ENCODE data around the gene RPS6KA5.
A peak's percentile ranks its signal among the peaks of the same experiment; 100 is the strongest.
"Not testable (repeated sequence)": the region's sequence is repeated elsewhere in the genome, so short reads cannot be mapped to it uniquely, and the experiment has no call there.

RPS6KA5 gene

GRCh38 chr14:91038439-91038838 is 22.0 kb downstream of the RPS6KA5 start:
- Histone ChIP-seq H4K91ac (ENCODE audit: low read depth, low read length) (no peak overlapping the region), H4K8ac (ENCODE audit: low read depth, low read length) (no peak overlapping the region), H3K14ac (ENCODE audit: low read length) (no peak overlapping the region), H3K4me3 (ENCODE audit: low read depth, low read length) (no peak overlapping the region), H2AFZ (ENCODE audit: insufficient read depth, low read length, poor library complexity) (no peak overlapping the region), H3K36me3 (ENCODE audit: control insufficient read depth in 1 of 2, insufficient read depth in 2 of 2, low read length in 2 of 2) (no peaks in the 10 kb centered on the region), H3K79me2 (ENCODE audit: control insufficient read depth, insufficient read depth, low read length, poor library complexity) (no peaks in the 10 kb centered on the region), H3K4me1 (ENCODE audit: control insufficient read depth in 1 of 2, insufficient read depth in 2 of 2, low read length in 2 of 2) (no peaks in the 10 kb centered on the region), H3K18ac (ENCODE audit: low read length) (no peak overlapping the region), H3K4me2 (ENCODE audit: low read length) (no peak overlapping the region), H3K27ac (ENCODE audit: low read depth, low read length) (no peak overlapping the region), H2BK120ac (ENCODE audit: insufficient read depth, low read length, poor library complexity) (no peak overlapping the region), H3K79me1 (ENCODE audit: low read length) (no peaks in the 10 kb centered on the region), H3K9me3 (ENCODE audit: insufficient read depth, low read depth, low read length) (no peaks in the 10 kb centered on the region), H2BK5ac (ENCODE audit: low read depth, low read length, poor library complexity) (no peak overlapping the region), H4K12ac (ENCODE audit: low read depth, low read length) (no peak overlapping the region), H3K9ac (ENCODE audit: low read length) (no peak overlapping the region), H3K23ac (ENCODE audit: low read length) (no peak overlapping the region), H3K4ac (ENCODE audit: low read depth, low read length) (no peak overlapping the region), H2BK12ac (ENCODE audit: low read length) (no peak overlapping the region), H3K27me3 (ENCODE audit: insufficient read depth, low read length) (no peaks in the 10 kb centered on the region), H2AK5ac (ENCODE audit: low read length) (no peak overlapping the region)
- WGBS (ENCODE audit: extremely low coverage, insufficient coverage, insufficient read length): no CpG with 5 or more reads among the region's 1 CpG
- DNase-seq: peak; percentile 50 to 56

- Histone ChIP-seq H3K9me3 (ENCODE audit: insufficient read depth, low read depth, low read length) (no peaks in the 10 kb centered on the region), H4K8ac (ENCODE audit: low read depth, low read length) (no peak overlapping the region), H4K91ac (ENCODE audit: low read depth, low read length) (no peak overlapping the region), H3K36me3 (ENCODE audit: control insufficient read depth in 1 of 2, insufficient read depth in 2 of 2, low read length in 2 of 2) (no peaks in the 10 kb centered on the region), H3K4me3 (ENCODE audit: low read depth, low read length) (no peak overlapping the region), H2BK12ac (ENCODE audit: low read length) (no peak overlapping the region), H3K23ac (ENCODE audit: low read length) (no peak overlapping the region), H4K12ac (ENCODE audit: low read depth, low read length) (no peak overlapping the region), H3K18ac (ENCODE audit: low read length) (no peak overlapping the region), H2AFZ (ENCODE audit: insufficient read depth, low read length, poor library complexity) (no peak overlapping the region), H3K27ac (ENCODE audit: low read depth, low read length) (no peak overlapping the region), H2BK5ac (ENCODE audit: low read depth, low read length, poor library complexity) (no peak overlapping the region), H3K27me3 (ENCODE audit: insufficient read depth, low read length) (no peaks in the 10 kb centered on the region), H3K4ac (ENCODE audit: low read depth, low read length) (no peak overlapping the region), H3K14ac (ENCODE audit: low read length) (no peak overlapping the region), H3K79me2 (ENCODE audit: control insufficient read depth, insufficient read depth, low read length, poor library complexity) (no peaks in the 10 kb centered on the region), H3K4me1 (ENCODE audit: control insufficient read depth in 1 of 2, insufficient read depth in 2 of 2, low read length in 2 of 2) (no peaks in the 10 kb centered on the region), H3K9ac (ENCODE audit: low read length) (no peak overlapping the region), H2BK120ac (ENCODE audit: insufficient read depth, low read length, poor library complexity) (no peak overlapping the region), H3K79me1 (ENCODE audit: low read length) (no peaks in the 10 kb centered on the region), H3K4me2 (ENCODE audit: low read length) (no peak overlapping the region), H2AK5ac (ENCODE audit: low read length) (no peak overlapping the region)
- no CpG with 5 or more reads among the region's 2 CpGs for WGBS (ENCODE audit: extremely low coverage, insufficient coverage, insufficient read length)
- no peak for DNase-seq
These were observed 23.5 kb downstream of the RPS6KA5 start for GRCh38 chr14:91036741-91037469.

- Histone ChIP-seq H2AK5ac (ENCODE audit: low read length) (no peak overlapping the region), H3K9me3 (ENCODE audit: insufficient read depth, low read depth, low read length) (no peaks in the 10 kb centered on the region), H2BK5ac (ENCODE audit: low read depth, low read length, poor library complexity) (no peak overlapping the region), H4K91ac (ENCODE audit: low read depth, low read length) (no peak overlapping the region), H2BK120ac (ENCODE audit: insufficient read depth, low read length, poor library complexity) (no peak overlapping the region), H3K36me3 (ENCODE audit: control insufficient read depth in 1 of 2, insufficient read depth in 2 of 2, low read length in 2 of 2) (no peaks in the 10 kb centered on the region), H3K14ac (ENCODE audit: low read length) (no peak overlapping the region), H3K4me2 (ENCODE audit: low read length) (no peak overlapping the region), H3K4ac (ENCODE audit: low read depth, low read length) (no peak overlapping the region), H4K8ac (ENCODE audit: low read depth, low read length) (no peak overlapping the region), H3K23ac (ENCODE audit: low read length) (no peak overlapping the region), H3K4me1 (ENCODE audit: control insufficient read depth in 1 of 2, insufficient read depth in 2 of 2, low read length in 2 of 2) (no peaks in the 10 kb centered on the region), H3K27ac (ENCODE audit: low read depth, low read length) (no peak overlapping the region), H3K18ac (ENCODE audit: low read length) (no peak overlapping the region), H2BK12ac (ENCODE audit: low read length) (no peak overlapping the region), H3K27me3 (ENCODE audit: insufficient read depth, low read length) (no peaks in the 10 kb centered on the region), H4K12ac (ENCODE audit: low read depth, low read length) (no peak overlapping the region), H3K4me3 (ENCODE audit: low read depth, low read length) (no peak overlapping the region), H3K9ac (ENCODE audit: low read length) (no peak overlapping the region), H2AFZ (ENCODE audit: insufficient read depth, low read length, poor library complexity) (no peak overlapping the region), H3K79me2 (ENCODE audit: control insufficient read depth, insufficient read depth, low read length, poor library complexity) (no peaks in the 10 kb centered on the region), H3K79me1 (ENCODE audit: low read length) (no peaks in the 10 kb centered on the region)
- DNase-seq: no peak
- WGBS (ENCODE audit: extremely low coverage, insufficient coverage, insufficient read length): no CpG with 5 or more reads among the region's 1 CpG
These were observed 24.6 kb downstream of the RPS6KA5 start for GRCh38 chr14:91035855-91036254.

- H3K4ac ChIP-seq (ENCODE audit: low read depth, low read length); H3K27me3 ChIP-seq (ENCODE audit: insufficient read depth, low read length); H3K9me3 ChIP-seq (ENCODE audit: insufficient read depth, low read depth, low read length); H2BK12ac ChIP-seq (ENCODE audit: low read length); H3K18ac ChIP-seq (ENCODE audit: low read length); H3K14ac ChIP-seq (ENCODE audit: low read length); DNase-seq; H2AFZ ChIP-seq (ENCODE audit: insufficient read depth, low read length, poor library complexity); H3K23ac ChIP-seq (ENCODE audit: low read length); H3K4me2 ChIP-seq (ENCODE audit: low read length); H3K36me3 ChIP-seq (ENCODE audit: control insufficient read depth in 1 of 2, insufficient read depth in 2 of 2, low read length in 2 of 2); H3K4me1 ChIP-seq (ENCODE audit: control insufficient read depth in 1 of 2, insufficient read depth in 2 of 2, low read length in 2 of 2); H3K4me3 ChIP-seq (ENCODE audit: low read depth, low read length); H3K9ac ChIP-seq (ENCODE audit: low read length); H2BK120ac ChIP-seq (ENCODE audit: insufficient read depth, low read length, poor library complexity); H3K79me2 ChIP-seq (ENCODE audit: control insufficient read depth, insufficient read depth, low read length, poor library complexity); H3K79me1 ChIP-seq (ENCODE audit: low read length); H4K8ac ChIP-seq (ENCODE audit: low read depth, low read length); H2BK5ac ChIP-seq (ENCODE audit: low read depth, low read length, poor library complexity); H2AK5ac ChIP-seq (ENCODE audit: low read length); H4K91ac ChIP-seq (ENCODE audit: low read depth, low read length); H4K12ac ChIP-seq (ENCODE audit: low read depth, low read length); H3K27ac ChIP-seq (ENCODE audit: low read depth, low read length): not testable (repeated sequence)
- no CpG with 5 or more reads among the region's 10 CpGs for WGBS (ENCODE audit: extremely low coverage, insufficient coverage, insufficient read length)
These were observed 26.1 kb downstream of the RPS6KA5 start for GRCh38 chr14:91034379-91034778.
